ENCODE data around the gene TMEM72. TPM values are rescaled to one million over a fixed set of nuclear protein-coding genes. Genes with fewer than 3 reads are reported as not detected.

Gene TMEM72
- total and polyA plus RNA-seq, 8 donors = 1.2 to 7.7 (median 2.4) TPM

- WGBS, 2 donors = 85 to 86% methylated on average over 6 of the region's 6 CpGs
- ATAC-seq (no peak), DNase-seq (no peak), FAIRE-seq (no peak)
- H3K4me1 ChIP-seq = peaks cover 0 to 9% (median 6%) of the 10 kb centered on the region in 3 donors
- no peaks in the 10 kb centered on the region for H3K27me3 ChIP-seq
- intact Hi-C loops (cut with DNase I) = no loop called here
- TF ChIP-seq CTCF (IDR thresholded peaks at IDR 0.05) = no peak
- H3K27ac ChIP-seq = no peak overlapping the region
- no peaks in the 10 kb centered on the region for H3K36me3 ChIP-seq
- H3K4me3 ChIP-seq = no peak overlapping the region
- no peaks in the 10 kb centered on the region for H3K9me3 ChIP-seq
Measured at GRCh38 chr10:44885710-44886109, 25.4 kb upstream of the TMEM72 start.

- DNase-seq = no peak
- H3K4me3 ChIP-seq = no peak overlapping the region
- no peaks in the 10 kb centered on the region for H3K36me3 ChIP-seq
- TF ChIP-seq CTCF (IDR thresholded peaks at IDR 0.05) = no peak
- H3K27ac ChIP-seq = no peak overlapping the region
- FAIRE-seq = no peak
- no peaks in the 10 kb centered on the region for H3K27me3 ChIP-seq
- H3K4me1 ChIP-seq = peaks cover 0 to 6% (median 2%) of the 10 kb centered on the region in 3 donors
- intact Hi-C loops (cut with DNase I) = no loop called here
- ATAC-seq = no peak
- no peaks in the 10 kb centered on the region for H3K9me3 ChIP-seq
- 95% methylated on average over 5 of the region's 5 CpGs for WGBS, 2 donors
Measured at GRCh38 chr10:44886966-44887365, 24.2 kb upstream of the TMEM72 start.

DNA sequence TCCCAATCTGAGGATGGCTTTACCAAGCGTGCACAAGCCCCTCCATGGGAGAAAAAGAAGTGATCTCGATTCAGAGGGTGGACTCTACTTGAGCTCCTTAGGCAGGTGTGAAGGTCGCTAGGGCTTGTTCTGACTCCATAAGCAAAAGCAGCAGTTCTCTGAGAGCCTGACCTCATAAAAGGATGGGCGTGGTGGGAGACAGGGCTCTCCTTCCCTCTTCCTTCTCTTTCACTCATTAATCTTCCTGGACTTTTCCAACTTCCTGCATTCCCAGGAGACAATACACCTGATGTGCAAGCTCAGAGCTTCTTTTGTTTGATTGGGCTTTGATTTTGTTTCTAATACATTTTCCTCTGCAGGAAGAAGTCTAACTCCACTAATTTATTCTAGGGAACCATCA, 22.3 kb upstream of the TMEM72 start:
- Histone ChIP-seq H3K4me3 (no peak overlapping the region), H3K4me1 (no peaks in the 10 kb centered on the region), H3K36me3 (no peaks in the 10 kb centered on the region), H3K27ac (no peak overlapping the region), H3K9me3 (no peaks in the 10 kb centered on the region), H3K27me3 (no peaks in the 10 kb centered on the region)
- no peak for TF ChIP-seq CTCF (IDR thresholded peaks at IDR 0.05)
- intact Hi-C loops (cut with DNase I) = no loop called here
- FAIRE-seq = no peak
- DNase-seq = no peak
- no peak for ATAC-seq
- 73 to 79% methylated on average over 4 of the region's 4 CpGs for WGBS, 2 donors

GRCh38 chr10:44889834-44890233, 21.3 kb upstream of the TMEM72 start:
- no peak for ATAC-seq
- intact Hi-C loops (cut with DNase I) = no loop called here
- no peak for TF ChIP-seq CTCF (IDR thresholded peaks at IDR 0.05)
- no peaks in the 10 kb centered on the region for H3K9me3 ChIP-seq
- DNase-seq = no peak
- H3K36me3 ChIP-seq = no peaks in the 10 kb centered on the region
- no peaks in the 10 kb centered on the region for H3K27me3 ChIP-seq
- H3K27ac ChIP-seq = no peak overlapping the region
- no peaks in the 10 kb centered on the region for H3K4me1 ChIP-seq
- 75 to 89% methylated on average over 1 of the region's 1 CpG for WGBS, 2 donors
- no peak for FAIRE-seq
- no peak overlapping the region for H3K4me3 ChIP-seq

- whole genome bisulfite sequencing, 2 donors = 86 to 88% methylated on average over 6 of the region's 6 CpGs
- no peak overlapping the region for H3K4me3 ChIP-seq
- no peak for ATAC-seq
- H3K27ac ChIP-seq = no peak overlapping the region
- intact Hi-C loops (cut with DNase I) = no loop called here
- no peaks in the 10 kb centered on the region for H3K36me3 ChIP-seq
- no peak for DNase-seq
- no peak for FAIRE-seq
- TF ChIP-seq CTCF (IDR thresholded peaks at IDR 0.05) = no peak
- H3K9me3 ChIP-seq = no peaks in the 10 kb centered on the region
- H3K4me1 ChIP-seq = no peaks in the 10 kb centered on the region
- H3K27me3 ChIP-seq = no peaks in the 10 kb centered on the region
Measured at GRCh38 chr10:44890696-44891563, 20.2 kb upstream of the TMEM72 start.
